Transverse colon (tissue), 3 donors: ENCODE measurements around the gene PIEZO2.

ENCODE experiments used
- CTCF ChIP-seq, 5 experiments: fragments of 200-600 bp in 3 of 5; fragments of 450-650 bp in 2 of 5; sonication (generic) in 3 of 5; IDR thresholded peaks; 1 replicate in 2 of 5; 2 replicates in 3 of 5; pipeline ENCODE4 v1.5.1; 2016 to 2017; ENCODE audit warnings: antibody characterized with exemption in 5 of 5, inconsistent platforms in 3 of 5, mild to moderate bottlenecking in 2 of 5, moderate library complexity in 1 of 5
- EP300 ChIP-seq: sonication (generic); formaldehyde crosslinking; IDR thresholded peaks from one replicate; pipeline ENCODE4 v1.6.1; 2017; ENCODE audit warnings: antibody characterized with exemption, low read depth
- POLR2A ChIP-seq: fragments of 450-650 bp; IDR thresholded peaks from one replicate; pipeline ENCODE4 v1.6.1; 2016; ENCODE audit warnings: antibody characterized with exemption, mild to moderate bottlenecking, moderate library complexity

GRCh38 chr18:10739152-10739551 lies 410.2 kb downstream of the PIEZO2 start:
- TF ChIP-seq CTCF (IDR thresholded peaks at IDR 0.05) (no peak), POLR2A (no peak), EP300 (no peak)
